GM18498 (cell line): ENCODE results near the gene RIMS4.
"Not testable (repeated sequence)": the region's sequence is repeated elsewhere in the genome, so short reads cannot be mapped to it uniquely, and the experiment has no call there.

Source experiments
- ATAC-seq: cut with Tn5 transposase; IDR thresholded peaks from one replicate; pipeline ENCODE4 v1.9.1; 2021; ENCODE audit warnings: mild to moderate bottlenecking, moderate library complexity; ENCODE audit not compliant: unreplicated experiment

The RIMS4 gene

GRCh38 chr20:44765701-44766347 lies 44.5 kb downstream of the RIMS4 start:
- no peak for ATAC-seq

GRCh38 chr20:44765091-44765490 lies 45.3 kb downstream of the RIMS4 start:
- ATAC-seq, result no peak

DNA sequence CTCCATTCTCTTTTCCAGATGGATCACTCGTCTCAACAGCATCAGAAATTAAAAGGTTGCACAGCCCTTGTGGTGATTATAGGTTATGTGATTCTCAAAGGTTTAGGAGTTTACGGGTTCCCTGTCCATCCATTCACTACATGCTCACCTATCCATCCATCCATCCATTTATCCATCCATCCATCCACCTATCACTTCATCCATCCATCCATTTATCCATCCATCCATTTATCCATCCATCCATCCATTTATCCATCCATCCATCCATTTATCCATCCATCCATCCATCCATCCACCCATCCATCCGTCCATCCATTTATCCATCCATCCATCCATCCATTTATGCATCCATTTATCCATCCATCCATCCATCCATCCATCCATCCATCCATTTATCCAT lies 46.5 kb downstream of the RIMS4 start:
- not testable (repeated sequence) for ATAC-seq

DNA sequence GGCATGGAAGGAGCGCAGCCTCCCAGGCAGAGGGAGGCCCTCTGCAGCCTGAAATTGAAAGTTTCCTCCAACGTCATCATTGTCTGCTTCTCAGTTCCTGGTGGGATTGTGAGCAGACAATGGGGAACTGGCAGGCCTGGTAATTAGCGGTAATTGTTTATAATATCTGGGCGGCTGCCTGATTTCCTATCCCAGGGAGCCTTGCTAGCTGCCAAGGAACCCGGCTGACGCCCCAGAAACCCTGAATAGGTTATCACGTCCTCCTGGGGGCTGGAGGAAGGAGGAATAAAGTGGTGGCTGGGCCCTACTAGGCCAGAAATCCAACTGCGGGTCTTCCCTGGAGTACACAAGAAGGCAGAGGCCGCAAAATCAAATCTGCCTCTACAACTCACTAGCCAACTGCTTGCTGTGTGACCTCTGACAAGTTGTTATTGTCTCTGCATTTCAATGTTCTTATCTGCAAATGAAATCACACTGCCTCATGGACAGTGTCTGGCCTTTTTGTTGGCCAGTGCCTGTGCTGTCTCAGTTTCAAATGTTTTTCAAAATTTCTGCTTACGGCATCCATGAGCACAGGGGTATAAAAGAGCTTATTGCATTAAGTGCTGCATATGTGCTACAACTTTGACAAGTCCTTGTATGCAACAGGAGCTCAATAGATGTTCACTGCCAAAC lies 47.7 kb downstream of the RIMS4 start:
- no peak for ATAC-seq

- no peak for ATAC-seq
Measured at GRCh38 chr20:44761423-44761822, 48.9 kb downstream of the RIMS4 start.

DNA sequence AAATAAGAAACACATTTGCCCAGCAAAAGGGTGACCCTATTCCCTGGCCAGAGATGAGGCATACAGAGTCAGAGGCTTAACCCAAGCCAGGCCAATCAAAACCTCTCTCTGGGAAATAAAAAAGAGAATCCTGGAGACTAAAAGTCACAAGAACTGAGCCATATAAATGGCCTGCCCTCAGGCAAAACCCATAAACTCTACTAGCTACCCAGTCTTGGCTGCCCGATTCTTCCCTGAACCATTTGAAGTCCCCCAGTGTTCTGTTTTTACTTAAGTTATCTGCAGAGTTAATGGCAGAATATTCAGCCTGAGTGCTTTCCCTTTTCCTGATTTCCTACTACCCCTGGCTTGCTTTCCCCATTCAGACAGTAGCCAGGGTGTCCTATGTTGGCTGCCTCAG lies 50.8 kb downstream of the RIMS4 start:
- ATAC-seq, result no peak

DNA sequence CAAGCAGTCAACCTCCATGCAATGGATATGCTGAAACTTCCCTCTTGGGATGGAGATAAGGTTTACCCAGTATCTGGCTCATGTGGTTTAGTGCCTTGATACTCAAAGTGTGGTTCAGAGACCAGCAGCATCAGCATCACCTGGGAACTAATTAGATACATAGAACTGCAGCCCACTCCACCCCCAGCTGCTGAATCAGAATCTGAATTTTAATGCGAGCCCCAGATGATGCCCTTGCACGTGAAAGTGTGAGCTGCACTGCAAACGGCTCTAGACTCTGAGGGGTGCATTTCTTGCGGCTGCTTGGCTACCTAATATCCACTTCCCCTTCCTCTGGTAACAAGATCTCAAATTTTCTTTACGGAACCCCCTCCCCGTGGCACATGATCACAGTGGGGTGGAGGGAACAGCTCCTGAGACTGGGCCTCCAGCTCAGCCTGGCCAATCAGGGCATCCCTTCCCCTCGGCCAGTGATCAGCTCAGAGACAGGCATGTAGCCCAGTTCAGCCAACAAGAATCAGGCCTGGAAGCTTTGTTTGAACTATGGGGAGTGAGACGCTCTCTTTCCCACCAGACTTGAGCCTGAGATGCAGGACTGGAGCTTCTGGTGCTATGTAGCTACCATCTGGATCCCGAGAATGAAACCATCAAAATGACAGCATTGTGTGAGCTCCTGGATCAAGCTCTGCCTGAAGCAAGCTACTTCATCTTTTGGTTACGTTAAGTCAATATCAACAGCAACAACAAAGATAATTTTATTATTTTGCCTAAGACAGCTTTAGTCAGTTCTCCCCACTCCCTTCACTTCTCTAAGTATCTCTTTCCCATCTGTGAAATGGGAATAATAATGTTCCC lies 51.9 kb downstream of the RIMS4 start:
- no peak for ATAC-seq

DNA sequence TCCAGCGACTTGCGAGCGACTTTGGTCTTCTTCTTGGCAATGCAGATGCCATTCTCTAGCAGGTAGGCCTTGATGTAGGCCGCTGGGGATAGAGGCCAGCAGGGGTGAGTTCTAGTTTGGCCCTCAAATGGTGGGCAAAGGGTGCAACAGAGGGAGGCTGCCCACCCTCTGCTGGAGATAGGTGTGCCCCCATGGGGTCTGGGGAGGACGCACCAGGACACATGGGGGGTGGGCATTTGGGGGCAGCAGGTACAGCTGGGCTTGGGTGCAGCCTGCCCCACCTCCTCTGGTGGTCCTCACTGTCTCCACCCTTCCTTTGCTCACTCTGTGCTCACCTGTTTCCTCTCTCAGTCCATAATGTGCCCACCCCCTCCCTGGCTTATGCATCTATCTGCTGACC lies 53.4 kb downstream of the RIMS4 start:
- no peak for ATAC-seq

DNA sequence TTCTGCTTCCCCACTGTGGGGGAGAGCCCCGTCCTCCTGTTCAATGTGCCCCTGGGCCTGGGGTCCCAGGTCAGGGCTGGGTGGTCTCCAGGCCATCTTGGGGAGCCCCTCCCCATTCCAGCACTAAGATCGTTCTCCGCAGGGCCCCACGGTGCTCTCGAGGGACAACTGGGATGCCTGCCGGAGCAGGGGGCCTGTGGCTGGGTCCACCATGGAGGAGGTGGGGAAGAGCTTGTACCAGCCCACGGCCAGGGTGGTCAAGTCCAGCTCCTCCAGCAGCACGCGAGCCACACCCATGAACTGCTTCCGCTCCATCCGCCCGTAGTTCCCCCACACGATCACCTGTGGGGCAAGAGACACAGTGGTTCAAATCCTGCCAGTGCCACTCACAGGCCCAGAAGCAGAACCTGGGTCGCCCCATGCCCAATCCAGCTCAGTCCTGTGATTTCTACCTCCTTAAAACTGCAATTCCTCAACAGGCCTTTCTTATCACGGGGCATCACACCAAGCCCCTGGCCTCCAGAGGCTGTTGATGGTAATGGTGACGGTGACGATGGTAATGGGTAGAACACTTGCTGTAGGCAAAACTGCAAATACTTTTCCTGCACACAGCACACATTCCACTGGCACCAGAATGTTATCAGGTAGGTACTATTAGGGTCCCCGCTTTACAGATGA lies 54.2 kb downstream of the RIMS4 start:
- ATAC-seq, result no peak

GRCh38 chr20:44754554-44754953 lies 55.8 kb downstream of the RIMS4 start:
- ATAC-seq, result no peak

- no peak for ATAC-seq
Measured at GRCh38 chr20:44752099-44752931, 58.0 kb downstream of the RIMS4 start.

- ATAC-seq, result no peak
Measured at GRCh38 chr20:44750081-44750805, 60.1 kb downstream of the RIMS4 start.

DNA sequence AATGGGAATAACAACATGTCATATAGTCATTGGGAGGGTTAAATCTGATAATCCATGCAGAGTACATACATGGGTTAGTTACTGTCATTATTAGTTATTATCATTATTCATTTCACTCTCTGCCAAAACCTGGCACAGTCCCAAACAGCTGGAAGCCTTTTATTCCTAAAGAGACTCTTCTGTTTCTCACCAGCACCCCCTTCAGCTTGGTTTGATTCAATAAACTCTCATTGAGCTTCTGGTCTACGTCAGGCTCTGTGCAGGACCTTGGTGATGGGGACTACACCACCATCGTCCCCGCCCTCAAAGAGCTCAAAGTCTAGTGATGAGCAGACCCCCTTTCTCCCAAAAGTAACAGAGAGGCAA lies 62.4 kb downstream of the RIMS4 start:
- no peak for ATAC-seq

DNA sequence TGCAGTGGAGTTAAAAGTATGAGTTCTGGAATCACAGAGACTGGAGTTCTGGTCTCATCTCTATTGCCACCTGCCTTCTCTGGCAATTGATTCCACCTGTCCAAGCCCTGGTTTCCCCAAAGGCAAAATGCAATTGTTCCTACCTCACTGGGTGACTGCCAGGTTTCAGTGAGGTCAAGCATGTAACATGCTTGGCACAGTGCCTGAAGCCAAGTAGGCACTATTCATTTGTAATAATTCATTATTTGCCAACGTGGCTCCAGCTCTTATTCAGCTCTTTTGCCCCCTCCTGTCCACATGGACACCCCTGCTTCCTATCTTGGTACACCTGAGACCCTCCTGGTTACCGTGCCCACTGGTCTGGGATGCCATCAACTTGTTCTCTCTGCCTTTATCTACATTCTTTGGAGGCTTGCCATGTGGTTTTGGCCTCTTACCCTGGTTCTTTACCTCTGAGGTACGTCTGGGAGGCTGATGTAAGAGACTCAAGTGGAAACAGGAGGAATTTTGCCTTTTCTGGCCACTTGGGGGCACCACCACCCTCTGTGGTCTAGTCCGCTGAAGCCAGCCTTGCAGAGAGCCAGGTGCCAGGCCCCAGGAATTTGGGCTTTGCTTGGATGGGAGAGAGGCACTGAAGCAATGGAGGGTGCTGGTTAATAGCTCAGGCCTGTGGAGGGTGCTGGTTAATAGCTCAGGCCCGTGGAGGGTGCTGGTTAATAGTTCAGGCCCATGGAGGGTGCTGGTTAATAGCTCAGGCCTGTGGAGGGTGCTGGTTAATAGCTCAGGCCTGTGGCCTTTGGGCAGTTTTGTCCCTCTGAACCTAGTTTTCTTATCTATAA lies 63.0 kb downstream of the RIMS4 start:
- ATAC-seq, result no peak

- no peak for ATAC-seq
Measured at GRCh38 chr20:44746367-44747165, 63.8 kb downstream of the RIMS4 start.

DNA sequence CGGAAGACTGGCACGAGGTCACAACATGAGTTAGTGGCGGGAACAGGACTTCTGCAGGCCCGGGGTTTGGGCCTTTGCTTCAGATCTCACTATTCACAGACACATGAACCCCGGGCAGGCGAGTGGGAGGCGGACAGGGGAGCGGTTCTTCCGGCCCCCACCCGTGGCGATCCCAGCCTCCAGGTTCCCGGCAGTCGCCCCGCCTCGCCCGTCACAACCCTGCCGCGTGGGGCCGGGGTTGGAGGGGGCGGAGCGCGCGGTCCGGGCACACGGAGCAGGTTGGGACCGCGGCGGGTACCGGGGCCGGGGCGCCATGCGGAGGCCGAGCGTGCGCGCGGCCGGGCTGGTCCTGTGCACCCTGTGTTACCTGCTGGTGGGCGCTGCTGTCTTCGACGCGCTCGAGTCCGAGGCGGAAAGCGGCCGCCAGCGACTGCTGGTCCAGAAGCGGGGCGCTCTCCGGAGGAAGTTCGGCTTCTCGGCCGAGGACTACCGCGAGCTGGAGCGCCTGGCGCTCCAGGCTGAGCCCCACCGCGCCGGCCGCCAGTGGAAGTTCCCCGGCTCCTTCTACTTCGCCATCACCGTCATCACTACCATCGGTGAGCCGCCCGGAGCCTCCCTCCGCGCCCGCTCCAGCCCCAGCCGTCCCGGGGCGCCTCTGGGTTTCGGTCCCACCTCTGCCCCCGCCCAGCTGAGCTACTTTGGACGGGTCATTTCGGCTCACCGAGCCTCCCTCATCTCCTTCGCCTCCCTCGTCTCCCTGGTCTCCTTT lies 64.6 kb downstream of the RIMS4 start, which contains the start of gene KCNK15:
Gene KCNK15, plus strand, starts transcription at position 268 of the 769 bp plus-strand sequence. Its CDS starts 46 bp downstream, at position 314.
- no peak for ATAC-seq

DNA sequence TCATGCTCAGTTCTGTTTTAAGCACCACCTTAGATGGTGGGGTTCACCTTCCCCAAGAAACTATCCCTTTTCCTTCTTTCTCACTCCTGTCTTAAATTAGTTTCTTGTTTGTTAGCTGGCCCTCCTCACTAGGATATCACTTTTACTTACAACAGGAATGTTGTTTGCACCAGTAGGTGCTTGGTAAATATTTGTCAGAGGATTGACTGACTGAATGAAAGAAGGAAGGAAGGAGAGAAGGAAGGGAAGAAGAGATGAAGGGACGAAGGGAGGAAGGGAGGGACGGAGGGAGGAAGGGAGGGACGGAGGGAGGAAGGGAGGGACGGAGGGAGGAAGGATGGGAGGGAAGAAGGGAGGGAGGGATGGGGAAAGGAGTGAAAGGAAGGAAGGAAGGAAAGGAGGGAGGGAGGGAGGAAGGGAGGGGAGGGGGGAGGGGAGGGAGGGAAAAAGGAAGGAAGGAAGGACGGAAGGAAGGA lies 65.2 kb downstream of the RIMS4 start:
- ATAC-seq, result no peak
